ENCODE data around the gene PPP5C. TPM values are rescaled to one million over a fixed set of nuclear protein-coding genes. Genes with fewer than 3 reads are reported as not detected.

The PPP5C gene
- total and polyA plus RNA-seq, 9 of the 15 experiments (the other 6 are each of a cell fraction or from before 2014, with no cell fraction given) = 1.9 to 166 (median 108) TPM

DNA sequence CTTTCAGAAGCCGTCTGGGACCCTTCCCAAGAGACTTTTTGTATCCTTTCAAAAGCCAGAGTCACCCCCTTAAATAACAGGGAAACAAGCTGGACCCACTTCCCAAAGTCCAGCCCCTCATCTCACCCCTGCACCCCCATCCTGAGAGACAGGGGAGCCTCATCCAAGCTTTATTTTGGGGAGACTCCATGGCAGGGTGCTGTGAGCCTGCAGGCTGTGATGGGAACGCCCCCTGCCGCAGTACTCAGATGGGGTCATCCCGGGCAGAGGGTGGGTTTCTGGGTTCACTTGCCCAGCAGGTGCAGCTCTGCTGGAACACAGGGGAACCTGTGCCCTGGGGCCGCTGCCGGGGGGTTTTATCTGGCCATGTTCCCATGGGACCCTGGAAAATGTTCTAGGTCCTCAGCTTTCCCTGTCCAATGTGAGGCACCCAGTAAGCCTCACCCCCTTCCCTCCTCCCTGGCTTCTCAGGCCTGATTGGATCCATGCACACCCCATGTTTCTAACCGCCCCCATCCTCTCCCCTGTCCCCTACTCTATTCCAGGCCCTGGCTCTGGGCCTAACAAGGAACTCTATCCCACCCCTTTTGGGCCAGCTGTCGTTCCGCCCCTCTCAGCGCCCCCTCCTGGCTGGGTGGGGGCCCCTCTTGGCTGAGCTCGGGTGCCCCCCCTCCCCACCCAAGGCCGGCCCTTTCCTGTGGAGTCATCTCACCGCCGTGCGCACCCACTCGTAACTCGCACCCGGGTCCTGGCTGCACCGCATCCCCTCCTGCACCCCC is 49.0 kb upstream of the PPP5C start (continued):
- TF ChIP-seq, protein P1, sequence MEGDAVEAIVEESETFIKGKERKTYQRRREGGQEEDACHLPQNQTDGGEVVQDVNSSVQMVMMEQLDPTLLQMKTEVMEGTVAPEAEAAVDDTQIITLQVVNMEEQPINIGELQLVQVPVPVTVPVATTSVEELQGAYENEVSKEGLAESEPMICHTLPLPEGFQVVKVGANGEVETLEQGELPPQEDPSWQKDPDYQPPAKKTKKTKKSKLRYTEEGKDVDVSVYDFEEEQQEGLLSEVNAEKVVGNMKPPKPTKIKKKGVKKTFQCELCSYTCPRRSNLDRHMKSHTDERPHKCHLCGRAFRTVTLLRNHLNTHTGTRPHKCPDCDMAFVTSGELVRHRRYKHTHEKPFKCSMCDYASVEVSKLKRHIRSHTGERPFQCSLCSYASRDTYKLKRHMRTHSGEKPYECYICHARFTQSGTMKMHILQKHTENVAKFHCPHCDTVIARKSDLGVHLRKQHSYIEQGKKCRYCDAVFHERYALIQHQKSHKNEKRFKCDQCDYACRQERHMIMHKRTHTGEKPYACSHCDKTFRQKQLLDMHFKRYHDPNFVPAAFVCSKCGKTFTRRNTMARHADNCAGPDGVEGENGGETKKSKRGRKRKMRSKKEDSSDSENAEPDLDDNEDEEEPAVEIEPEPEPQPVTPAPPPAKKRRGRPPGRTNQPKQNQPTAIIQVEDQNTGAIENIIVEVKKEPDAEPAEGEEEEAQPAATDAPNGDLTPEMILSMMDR (IDR thresholded peaks at IDR 0.05 in 2 of 3, conservative IDR thresholded peaks at IDR 0.05 in 1 of 3; ENCODE audit: insufficient read depth in 2 of 3, low read depth in 1 of 3, low read length in 3 of 3) = 0 out of 6 replicates have a peak, but pooled peaks of 1 of the 3 experiments have one; percentile 10
- no peak for TF ChIP-seq FOXJ3 (CRISPR knock-in tag; IDR thresholded peaks at IDR 0.05)
- TF ChIP-seq, protein P2, sequence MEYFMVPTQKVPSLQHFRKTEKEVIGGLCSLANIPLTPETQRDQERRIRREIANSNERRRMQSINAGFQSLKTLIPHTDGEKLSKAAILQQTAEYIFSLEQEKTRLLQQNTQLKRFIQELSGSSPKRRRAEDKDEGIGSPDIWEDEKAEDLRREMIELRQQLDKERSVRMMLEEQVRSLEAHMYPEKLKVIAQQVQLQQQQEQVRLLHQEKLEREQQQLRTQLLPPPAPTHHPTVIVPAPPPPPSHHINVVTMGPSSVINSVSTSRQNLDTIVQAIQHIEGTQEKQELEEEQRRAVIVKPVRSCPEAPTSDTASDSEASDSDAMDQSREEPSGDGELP (CRISPR knock-in tag; IDR thresholded peaks at IDR 0.05; ENCODE audit: borderline replicate concordance) = peak; percentile 34; the same call in 1 of the 2 replicates

DNA sequence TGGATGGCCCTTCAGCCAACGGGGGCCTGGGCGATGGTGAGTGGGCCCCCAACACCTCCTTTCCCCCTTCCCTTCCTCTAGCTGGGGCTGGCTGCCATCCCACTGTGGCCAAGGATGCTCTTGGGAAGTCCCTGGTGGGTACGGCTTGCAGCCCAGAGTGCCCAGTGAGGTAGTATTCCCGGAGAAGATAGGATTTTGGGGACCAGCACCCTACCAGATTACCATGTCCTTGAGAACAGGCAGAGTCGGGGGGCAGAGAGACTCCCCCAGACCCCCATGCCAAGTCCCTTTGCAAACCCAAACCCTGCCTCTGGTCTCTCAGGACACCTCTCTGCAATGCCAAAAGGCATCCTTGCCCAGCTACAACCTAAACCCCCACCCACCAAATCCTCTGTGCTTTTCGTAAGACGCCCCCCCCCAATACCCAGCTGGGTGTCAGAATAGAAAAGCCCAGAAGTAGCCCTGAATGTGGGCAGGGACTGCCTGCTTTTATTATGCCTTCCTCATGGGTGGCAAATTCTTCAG is 48.3 kb upstream of the PPP5C start:
- Histone ChIP-seq H4K20me1 (replicated peaks; ENCODE audit: control insufficient read depth, insufficient read depth, low read length) (no peaks in the 10 kb centered on the region), H3K79me2 (ENCODE audit: control insufficient read depth, insufficient read depth, low read length) (no peaks in the 10 kb centered on the region), H3K9ac (ENCODE audit: insufficient read depth in 1 of 2, low read depth in 2 of 2, low read length in 2 of 2) (peak overlapping the region in 1 of 2 experiments; percentile 35; a peak in 1 of 4 replicates), H3K4me3 (no peak overlapping the region), H3K36me3 (ENCODE audit: control insufficient read depth, insufficient read depth, low read length) (no peaks in the 10 kb centered on the region), H3K4me1 (replicated peaks in 1 of 2; ENCODE audit: control insufficient read depth in 2 of 2, insufficient read depth in 2 of 2, low read length in 2 of 2) (peaks cover 0 to 28% of the 10 kb centered on the region in 2 experiments; a peak in 2 of 5 replicates), H3K27ac (ENCODE audit: extremely low read depth, low read depth, low read length) (no peak overlapping the region), H3K9me3 (replicated peaks; ENCODE audit: control insufficient read depth, insufficient read depth, low read depth, low read length) (no peaks in the 10 kb centered on the region), H3K4me2 (ENCODE audit: insufficient read depth, low read length) (no peak overlapping the region), H3K9me1 (ENCODE audit: control insufficient read depth, insufficient read depth, low read length) (no peaks in the 10 kb centered on the region), H2AFZ (ENCODE audit: low read depth, low read length) (no peak overlapping the region), H3K27me3 (ENCODE audit: control insufficient read depth in 2 of 2, insufficient read depth in 2 of 2, low read length in 2 of 2) (peaks cover 0 to 3% of the 10 kb centered on the region in 2 experiments; a peak in 2 of 5 replicates)
- no TSS peak for BruUV-seq (replicated peaks)
- 12% methylated on average over 7 of the region's 7 CpGs for WGBS (ENCODE audit: insufficient coverage, low coverage, missing lambda C conversion rate)
- no peak for ATAC-seq
- no peak for FAIRE-seq
- intact Hi-C loops (cut with micrococcal nuclease) (no loop called here), in situ Hi-C loops (cut with MboI) (no loop called here)
- ChIA-PET POLR2A (interaction anchor here (0.6 to 1.2 kb wide), 2 partner anchors 17 to 231 kb away, joined by 3 to 5 read pairs; no protein-coding TSS in a partner anchor), CTCF (ENCODE audit: low intra/inter-chr PET ratio) (no interaction called here)
- no peak for DNase-seq (ENCODE audit: extremely low read depth in 1 of 4, low spot score in 3 of 4)
- no peak for TF ChIP-seq LEF1 (IDR thresholded peaks at IDR 0.05)
